HEK293 (cell line): ENCODE results near the gene TTC1.

Experiments
- CTCF ChIA-PET: fragments of 350-600 bp; formaldehyde crosslinking; extraction: SDS; loops from one replicate; lab custom pipeline; 2021; ENCODE audit warnings: antibody characterized with exemption; lab: Yijun Ruan, JAX
- POLR2A ChIA-PET: fragments of 300-600 bp; formaldehyde crosslinking; extraction: SDS; loops from one replicate; lab custom pipeline; 2020; ENCODE audit warnings: antibody characterized with exemption, inconsistent platforms; lab: Yijun Ruan, JAX
- H3K27ac ChIP-seq: fragments of 200-500 bp; sonication (Bioruptor generic); 2 replicates; pipeline ENCODE4 v1.5.1; 2014; ENCODE audit warnings: low read depth, low read length, control low read depth, inconsistent platforms; ENCODE audit errors: extremely low read depth
- H3K36me3 ChIP-seq, 2 experiments: fragments of 200-500 bp in 1 of 2; sonication (Bioruptor generic) in 1 of 2; 1 replicate in 1 of 2; 2 replicates in 1 of 2; pipeline ENCODE4 v1.5.1; 2014 to 2017; ENCODE audit warnings: inconsistent platforms in 2 of 2, low read length in 2 of 2; ENCODE audit not compliant: control insufficient read depth in 2 of 2, insufficient read depth in 1 of 2
- H3K4me1 ChIP-seq: fragments of 200-500 bp; sonication (Bioruptor generic); 2 replicates; pipeline ENCODE4 v1.5.1; 2014; ENCODE audit warnings: mild to moderate bottlenecking, low read length, inconsistent platforms; ENCODE audit not compliant: control insufficient read depth, insufficient read depth
- H3K4me3 ChIP-seq: 2 replicates; pipeline ENCODE4 v1.5.1; 2011; ENCODE audit warnings: low read depth, mild to moderate bottlenecking, control low read depth, low read length, moderate library complexity
- H3K9me3 ChIP-seq: fragments of 200-500 bp; sonication (Bioruptor generic); 2 replicates; pipeline ENCODE4 v1.5.1; 2014; ENCODE audit warnings: low read depth, low read length, inconsistent platforms; ENCODE audit not compliant: control insufficient read depth, insufficient read depth
- PRDM1 ChIP-seq: fragments of 450-650 bp; formaldehyde crosslinking; IDR thresholded peaks from 2 replicates; pipeline ENCODE4; 2016; ENCODE audit warnings: missing biosample characterization, missing genetic modification characterization
- TRIM28 ChIP-seq: IDR thresholded peaks from 2 replicates; pipeline ENCODE4 v1.6.1; 2011; ENCODE audit warnings: low read length, control low read depth, borderline replicate concordance
- ZBTB20 ChIP-seq: fragments of 450-650 bp; formaldehyde crosslinking; IDR thresholded peaks from 2 replicates; pipeline ENCODE4 v1.5.1; 2016; ENCODE audit warnings: missing biosample characterization, missing genetic modification characterization
- ZNF133 ChIP-seq: fragments of 450-650 bp; formaldehyde crosslinking; IDR thresholded peaks from 2 replicates; pipeline ENCODE4 v1.5.1; 2016; ENCODE audit warnings: missing biosample characterization, missing genetic modification characterization
- ZNF138 ChIP-seq: fragments of 450-650 bp; formaldehyde crosslinking; IDR thresholded peaks from 2 replicates; pipeline ENCODE4 v1.5.1; 2016; ENCODE audit warnings: missing biosample characterization, missing genetic modification characterization, borderline replicate concordance
- ZNF350 ChIP-seq: fragments of 450-650 bp; formaldehyde crosslinking; IDR thresholded peaks from 2 replicates; pipeline ENCODE4 v1.5.0; 2017; ENCODE audit warnings: missing biosample characterization, mild to moderate bottlenecking, missing genetic modification characterization

TTC1 gene

GRCh38 chr5:160108124-160108523 lies 99.2 kb downstream of the TTC1 start:
- POLR2A ChIA-PET: no interaction called here

More at GRCh38 chr5:160108124-160108523, 99.2 kb downstream of the TTC1 start:
- TF ChIP-seq TRIM28 (no peak), ZNF350 (tag by site-specific recombination) (no peak), ZBTB20 (tag by site-specific recombination) (no peak), ZNF133 (tag by site-specific recombination) (no peak), ZNF138 (tag by site-specific recombination) (no peak), PRDM1 (tag by site-specific recombination) (no peak)
- CTCF ChIA-PET: interaction anchor here (0.6 to 2.0 kb wide), 2 partner anchors 27 to 362 kb away, joined by 3 to 6 read pairs; no protein-coding TSS in a partner anchor
- Histone ChIP-seq H3K9me3 (no peaks in the 10 kb centered on the region), H3K36me3 (peaks cover 22 to 32% of the 10 kb centered on the region in 2 experiments; a peak in 2 of 3 replicates), H3K4me3 (no peak overlapping the region), H3K27ac (no peak overlapping the region), H3K4me1 (no peaks in the 10 kb centered on the region)
